Spleen (tissue), 11 donors: ENCODE data around the gene NUAK2. TPM values are rescaled to one million over a fixed set of nuclear protein-coding genes. Genes with fewer than 3 reads are reported as not detected.
"Not testable (repeated sequence)": the region's sequence is repeated elsewhere in the genome, so short reads cannot be mapped to it uniquely, and the experiment has no call there.

Experiments used
- DNase-seq: peaks from one replicate; pipeline ENCODE4 v3.0.0-alpha.2; 2020
- H3K27ac ChIP-seq, 8 donors: fragments of 200-600 bp; sonication (generic) in 7 of 8; 1 replicate in 4 of 8; 2 replicates in 4 of 8; pipeline versions ENCODE4 v1.5.0 to v1.8.0; 2016 to 2021; ENCODE audit warnings: inconsistent platforms in 4 of 8, mild to moderate bottlenecking in 4 of 8, moderate library complexity in 1 of 8
- H3K27me3 ChIP-seq, 7 donors: fragments of 200-600 bp; sonication (generic) in 6 of 7; replicated peaks in 1 of 7; 1 replicate in 4 of 7; 2 replicates in 3 of 7; pipeline versions ENCODE4 v1.5.0 to v1.8.0; 2016 to 2021; ENCODE audit warnings: inconsistent platforms in 3 of 7, mild to moderate bottlenecking in 1 of 7
- H3K36me3 ChIP-seq, 6 donors: fragments of 200-600 bp; sonication (generic) in 5 of 6; 1 replicate in 4 of 6; 2 replicates in 2 of 6; pipeline versions ENCODE4 v1.5.0 to v1.8.0; 2016 to 2021; ENCODE audit warnings: inconsistent platforms in 2 of 6
- H3K4me1 ChIP-seq, 6 donors: fragments of 200-600 bp; sonication (generic) in 5 of 6; 1 replicate in 3 of 6; 2 replicates in 3 of 6; pipeline versions ENCODE4 v1.5.0 to v1.8.0; 2016 to 2021; ENCODE audit warnings: inconsistent platforms in 3 of 6
- H3K4me3 ChIP-seq, 8 donors: fragments of 200-600 bp; sonication (generic) in 7 of 8; 1 replicate in 4 of 8; 2 replicates in 4 of 8; pipeline versions ENCODE4 v1.5.0 to v1.8.0; 2016 to 2021; ENCODE audit warnings: inconsistent platforms in 4 of 8, mild to moderate bottlenecking in 4 of 8, moderate library complexity in 2 of 8
- H3K9me3 ChIP-seq, 8 donors: fragments of 200-600 bp; sonication (generic) in 7 of 8; 1 replicate in 4 of 8; 2 replicates in 4 of 8; pipeline versions ENCODE4 v1.5.0 to v1.8.0; 2016 to 2021; ENCODE audit warnings: inconsistent platforms in 4 of 8
- POLR2A ChIP-seq, 3 donors: fragments of 450-650 bp; IDR thresholded peaks; one replicate each; pipeline ENCODE4 v1.5.1; 2017; ENCODE audit warnings: antibody characterized with exemption in 3 of 3, mild to moderate bottlenecking in 1 of 3
- POLR2AphosphoS5 ChIP-seq, 3 donors: sonication (generic); formaldehyde crosslinking; IDR thresholded peaks; one replicate each; pipeline ENCODE4 v1.5.1; 2017; ENCODE audit warnings: antibody characterized with exemption in 3 of 3
- WGBS, 5 donors: extraction: QIAGEN DNeasy Blood & Tissue Kit in 3 of 5; methylation state at CpG; one replicate each; pipeline versions ENCODE4 v1.1.5 to v1.1.7; 2013 to 2018; 5-methylcytosine and 5-hydroxymethylcytosine counted together
- intact Hi-C: fragments of 100-400 bp; cut with DNase I; formaldehyde crosslinking; loops from one replicate; pipeline ENCODE4 v1.15.0; 2023; ENCODE audit warnings: low total_unique reads
- polyA plus RNA-seq, 3 donors: library from polyadenylated mRNA; stranded (reverse); fragments of 200-250 nt; gene quantifications; one replicate each; pipeline ENCODE4 v1.2.1, GENCODE V29; 2013
- total RNA-seq, 7 donors: library from RNA; depleted of rRNA in 3 of 7; stranded (reverse); fragments of >200 nt in 3 of 7; fragmentation: NEBNext Ultra II Directional in 4 of 7; extraction: Animal tissue kit (Norgen Biotek cat#: 25700) in 4 of 7; gene quantifications; one replicate each; pipeline versions ENCODE4 v1.1.0 to v1.2.1, GENCODE V29; 2016 to 2021
- TF ChIP-seq, protein P1 (sequence below), 11 experiments: fragments of 200-600 bp in 7 of 11; fragments of 450-650 bp in 4 of 11; sonication (generic) in 4 of 11; IDR thresholded peaks in 8 of 11; conservative IDR thresholded peaks in 3 of 11; 1 replicate in 7 of 11; 2 replicates in 4 of 11; pipeline versions ENCODE4 v1.4.0 to v1.8.0; 2016 to 2021; ENCODE audit warnings: antibody characterized with exemption in 11 of 11, inconsistent platforms in 4 of 11, mild to moderate bottlenecking in 1 of 11
- donor health status: healthy with polysubstance abuse.
- donor health status: DM: no; HTN: no; CAD: no; lungs with moderate emphysema.
- donor health status: DM: no; HTN: no; CAD: no.
- donor health status: Bipolar disorder and iron deficiency.
- donor health status: healthy.
- donor health status: DM: no; HTN: no; CAD: no.
- donor health status: DM: yes; HTN: yes; CAD: no.

Gene NUAK2
- total and polyA plus RNA-seq, 10 donors = 5.7 to 32.7 (median 19.1) TPM

- Histone ChIP-seq H3K36me3 (no peaks in the 10 kb centered on the region), H3K4me3 (no peak overlapping the region), H3K4me1 (no peaks in the 10 kb centered on the region), H3K27me3 (no peaks in the 10 kb centered on the region), H3K9me3 (no peaks in the 10 kb centered on the region), H3K27ac (no peak overlapping the region)
- TF ChIP-seq POLR2A (IDR thresholded peaks at IDR 0.05) (no peak), POLR2AphosphoS5 (IDR thresholded peaks at IDR 0.05) (no peak)
- TF ChIP-seq, protein P1, sequence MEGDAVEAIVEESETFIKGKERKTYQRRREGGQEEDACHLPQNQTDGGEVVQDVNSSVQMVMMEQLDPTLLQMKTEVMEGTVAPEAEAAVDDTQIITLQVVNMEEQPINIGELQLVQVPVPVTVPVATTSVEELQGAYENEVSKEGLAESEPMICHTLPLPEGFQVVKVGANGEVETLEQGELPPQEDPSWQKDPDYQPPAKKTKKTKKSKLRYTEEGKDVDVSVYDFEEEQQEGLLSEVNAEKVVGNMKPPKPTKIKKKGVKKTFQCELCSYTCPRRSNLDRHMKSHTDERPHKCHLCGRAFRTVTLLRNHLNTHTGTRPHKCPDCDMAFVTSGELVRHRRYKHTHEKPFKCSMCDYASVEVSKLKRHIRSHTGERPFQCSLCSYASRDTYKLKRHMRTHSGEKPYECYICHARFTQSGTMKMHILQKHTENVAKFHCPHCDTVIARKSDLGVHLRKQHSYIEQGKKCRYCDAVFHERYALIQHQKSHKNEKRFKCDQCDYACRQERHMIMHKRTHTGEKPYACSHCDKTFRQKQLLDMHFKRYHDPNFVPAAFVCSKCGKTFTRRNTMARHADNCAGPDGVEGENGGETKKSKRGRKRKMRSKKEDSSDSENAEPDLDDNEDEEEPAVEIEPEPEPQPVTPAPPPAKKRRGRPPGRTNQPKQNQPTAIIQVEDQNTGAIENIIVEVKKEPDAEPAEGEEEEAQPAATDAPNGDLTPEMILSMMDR (IDR thresholded peaks at IDR 0.05 in 8 of 11, conservative IDR thresholded peaks at IDR 0.05 in 3 of 11) = no peak
- DNase-seq = no peak
- intact Hi-C loops = no loop called here
- WGBS, 5 donors = 51 to 58% (median 51%) methylated on average over 8 of the region's 8 CpGs
These were observed 44.5 kb upstream of the NUAK2 start for GRCh38 chr1:205365945-205366463.

DNA sequence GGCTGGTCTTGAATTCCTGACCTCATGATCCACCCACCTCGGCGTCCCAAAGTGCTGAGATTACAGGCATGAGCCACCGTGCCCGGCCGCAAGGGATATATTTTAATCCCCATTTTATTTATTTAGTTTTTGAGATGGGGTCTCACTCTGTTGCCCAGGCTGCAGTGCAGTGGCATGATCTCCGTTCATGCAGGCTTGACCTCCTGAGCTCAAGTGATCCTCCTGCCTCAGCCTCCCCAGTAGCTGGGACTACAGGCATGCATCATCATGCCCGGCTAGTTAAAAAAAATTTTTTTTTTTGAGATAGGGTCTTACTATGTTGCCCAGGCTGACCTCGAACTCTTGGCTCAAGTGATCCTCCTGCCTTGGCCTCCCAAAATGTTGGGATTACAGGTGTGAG, 43.5 kb upstream of the NUAK2 start:
- H3K4me3 ChIP-seq, H3K9me3 ChIP-seq, H3K27me3 ChIP-seq, H3K36me3 ChIP-seq, intact Hi-C loops, H3K4me1 ChIP-seq, H3K27ac ChIP-seq, DNase-seq: not testable (repeated sequence)
- 85 to 89% (median 86%) methylated on average over 8 of the region's 8 CpGs for WGBS, 5 donors

DNA sequence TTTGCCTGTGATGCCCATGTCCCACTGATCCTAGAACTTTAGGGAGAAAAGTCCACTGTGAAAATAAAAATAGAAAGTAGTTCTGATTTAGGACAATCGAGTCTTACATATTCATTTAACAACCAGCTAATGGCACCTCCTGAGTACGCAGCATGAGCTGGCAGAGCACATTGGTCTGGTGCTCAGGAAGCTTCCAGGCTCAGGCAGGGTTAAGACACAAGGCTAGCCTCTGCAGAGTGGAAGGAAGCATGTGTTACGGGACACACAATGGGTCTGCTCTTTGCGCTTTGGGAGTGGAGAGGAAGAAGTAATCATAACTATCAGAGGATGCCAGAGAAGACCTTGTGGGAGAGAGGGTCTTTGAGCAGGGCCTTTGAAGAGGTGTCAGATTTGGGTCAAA, 39.3 kb upstream of the NUAK2 start:
- no peak for DNase-seq
- no peak overlapping the region for H3K27ac ChIP-seq
- no peaks in the 10 kb centered on the region for H3K9me3 ChIP-seq
- peaks cover 0 to 31% (median 0%) of the 10 kb centered on the region in 7 donors for H3K27me3 ChIP-seq
- no peak overlapping the region for H3K4me3 ChIP-seq
- H3K36me3 ChIP-seq = no peaks in the 10 kb centered on the region
- H3K4me1 ChIP-seq = no peaks in the 10 kb centered on the region
- intact Hi-C loops = no loop called here
- 66 to 83% (median 73%) methylated on average over 4 of the region's 4 CpGs for WGBS, 5 donors
- TF ChIP-seq, protein P1 (IDR thresholded peaks at IDR 0.05 in 8 of 11, conservative IDR thresholded peaks at IDR 0.05 in 3 of 11) = no peak
- no peak for TF ChIP-seq POLR2A (IDR thresholded peaks at IDR 0.05)
- no peak for TF ChIP-seq POLR2AphosphoS5 (IDR thresholded peaks at IDR 0.05)

DNA sequence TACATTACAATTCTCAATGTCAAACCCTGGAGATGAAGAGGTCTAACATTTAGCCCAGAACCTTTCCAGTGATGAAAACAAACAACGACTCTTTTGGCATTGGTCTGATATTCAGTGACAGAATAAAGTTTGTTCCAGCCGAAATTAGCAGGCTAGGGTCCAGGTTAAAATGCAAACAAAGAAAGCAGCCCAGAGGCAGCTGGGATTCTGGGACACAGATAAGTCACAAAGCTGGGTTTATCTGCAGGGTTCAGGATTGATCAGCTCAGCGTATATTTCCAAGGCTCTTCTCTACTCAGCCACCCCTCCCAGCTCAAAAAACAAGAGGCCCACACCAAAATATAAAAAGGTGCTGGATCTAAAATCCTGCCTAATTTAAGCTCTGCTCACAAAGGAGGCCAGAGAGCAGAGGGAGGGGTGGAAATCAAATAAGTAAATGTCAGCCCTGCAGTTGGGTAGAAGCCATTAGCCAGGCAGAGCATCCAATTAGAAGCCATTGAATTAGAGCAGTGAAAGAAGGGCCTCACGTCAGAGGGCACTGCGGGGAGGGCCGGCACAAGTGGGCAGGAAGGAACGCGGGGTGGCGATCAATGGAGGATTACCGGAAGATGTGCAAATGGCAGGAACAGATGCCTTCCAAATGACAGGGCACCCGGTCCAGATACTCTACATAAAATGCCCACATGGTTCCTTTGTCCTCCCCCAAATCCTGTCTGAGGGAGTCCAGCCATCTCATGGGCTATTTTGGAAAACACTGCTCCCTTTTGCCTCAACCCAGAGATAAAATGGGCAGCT, 38.4 kb upstream of the NUAK2 start:
- Histone ChIP-seq H3K9me3 (no peaks in the 10 kb centered on the region), H3K4me3 (no peak overlapping the region), H3K4me1 (no peaks in the 10 kb centered on the region), H3K27ac (no peak overlapping the region), H3K36me3 (no peaks in the 10 kb centered on the region), H3K27me3 (peaks cover 0 to 31% (median 0%) of the 10 kb centered on the region in 7 donors)
- WGBS, 5 donors = 62 to 68% (median 67%) methylated on average over 11 of the region's 11 CpGs
- TF ChIP-seq, protein P1 (IDR thresholded peaks at IDR 0.05 in 8 of 11, conservative IDR thresholded peaks at IDR 0.05 in 3 of 11) = no peak
- TF ChIP-seq POLR2A (IDR thresholded peaks at IDR 0.05) = no peak
- TF ChIP-seq POLR2AphosphoS5 (IDR thresholded peaks at IDR 0.05) = no peak
- no peak for DNase-seq
- intact Hi-C loops = no loop called here
